Measurements from ENCODE around the gene HDAC4.

DNA sequence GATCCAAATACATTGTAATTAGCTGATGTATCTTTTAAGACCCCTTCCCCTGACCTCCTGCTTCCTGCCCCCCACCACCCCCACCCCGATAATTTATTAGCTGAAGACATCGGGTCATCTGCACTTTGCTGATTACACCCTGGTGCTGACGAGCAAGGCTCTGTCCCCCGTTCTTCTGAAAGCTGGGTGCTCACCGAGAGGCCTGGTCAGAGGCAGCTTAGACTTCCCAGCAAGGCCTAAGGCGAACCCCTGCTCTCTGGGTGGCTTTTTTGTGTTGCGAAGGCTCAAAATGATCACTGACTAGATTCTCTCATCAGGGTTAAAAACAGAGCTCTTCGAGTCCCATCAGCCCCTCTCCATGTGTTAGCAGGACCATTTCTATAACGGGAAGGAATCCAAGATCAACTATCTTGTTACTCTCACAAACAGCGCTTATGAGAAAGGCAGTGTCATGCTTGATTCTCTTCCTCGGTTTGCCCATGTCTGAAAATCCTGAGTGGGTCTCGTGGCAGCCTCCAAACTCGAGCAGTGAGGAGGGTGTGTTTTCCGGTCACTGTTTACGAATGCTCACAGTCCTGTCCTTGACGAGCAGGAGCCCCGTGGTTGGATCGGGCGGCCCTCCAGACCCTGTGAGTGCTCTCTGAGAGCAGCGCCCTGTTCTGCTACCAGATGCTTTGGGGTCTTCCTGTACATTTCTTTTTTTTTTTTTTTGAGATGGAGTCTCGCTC is 201.6 kb downstream of the HDAC4 start:
- TF ChIP-seq, protein P1, sequence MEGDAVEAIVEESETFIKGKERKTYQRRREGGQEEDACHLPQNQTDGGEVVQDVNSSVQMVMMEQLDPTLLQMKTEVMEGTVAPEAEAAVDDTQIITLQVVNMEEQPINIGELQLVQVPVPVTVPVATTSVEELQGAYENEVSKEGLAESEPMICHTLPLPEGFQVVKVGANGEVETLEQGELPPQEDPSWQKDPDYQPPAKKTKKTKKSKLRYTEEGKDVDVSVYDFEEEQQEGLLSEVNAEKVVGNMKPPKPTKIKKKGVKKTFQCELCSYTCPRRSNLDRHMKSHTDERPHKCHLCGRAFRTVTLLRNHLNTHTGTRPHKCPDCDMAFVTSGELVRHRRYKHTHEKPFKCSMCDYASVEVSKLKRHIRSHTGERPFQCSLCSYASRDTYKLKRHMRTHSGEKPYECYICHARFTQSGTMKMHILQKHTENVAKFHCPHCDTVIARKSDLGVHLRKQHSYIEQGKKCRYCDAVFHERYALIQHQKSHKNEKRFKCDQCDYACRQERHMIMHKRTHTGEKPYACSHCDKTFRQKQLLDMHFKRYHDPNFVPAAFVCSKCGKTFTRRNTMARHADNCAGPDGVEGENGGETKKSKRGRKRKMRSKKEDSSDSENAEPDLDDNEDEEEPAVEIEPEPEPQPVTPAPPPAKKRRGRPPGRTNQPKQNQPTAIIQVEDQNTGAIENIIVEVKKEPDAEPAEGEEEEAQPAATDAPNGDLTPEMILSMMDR (IDR thresholded peaks at IDR 0.05; ENCODE audit: low read depth, low read length, missing input control), result no peak
- TF ChIP-seq, protein P2, sequence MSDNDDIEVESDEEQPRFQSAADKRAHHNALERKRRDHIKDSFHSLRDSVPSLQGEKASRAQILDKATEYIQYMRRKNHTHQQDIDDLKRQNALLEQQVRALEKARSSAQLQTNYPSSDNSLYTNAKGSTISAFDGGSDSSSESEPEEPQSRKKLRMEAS (IDR thresholded peaks at IDR 0.05), result no peak
